HG02981 (cell line): Measurements from ENCODE around the gene PPM1L.
A peak's percentile ranks its signal among the peaks of the same experiment; 100 is the strongest.

ENCODE experiments used
- ATAC-seq: cut with Tn5 transposase; IDR thresholded peaks from one replicate; pipeline ENCODE4 v1.9.1; 2021; ENCODE audit warnings: mild to moderate bottlenecking, moderate library complexity; ENCODE audit not compliant: unreplicated experiment

Gene PPM1L

GRCh38 chr3:160921020-160921635 is 165.1 kb downstream of the PPM1L start:
- ATAC-seq, result no peak

GRCh38 chr3:160924776-160925175 is 168.7 kb downstream of the PPM1L start:
- no peak for ATAC-seq

- ATAC-seq, result no peak
These were observed 171.6 kb downstream of the PPM1L start for GRCh38 chr3:160927620-160928019.

GRCh38 chr3:160928183-160928726 is 172.2 kb downstream of the PPM1L start:
- no peak for ATAC-seq

DNA sequence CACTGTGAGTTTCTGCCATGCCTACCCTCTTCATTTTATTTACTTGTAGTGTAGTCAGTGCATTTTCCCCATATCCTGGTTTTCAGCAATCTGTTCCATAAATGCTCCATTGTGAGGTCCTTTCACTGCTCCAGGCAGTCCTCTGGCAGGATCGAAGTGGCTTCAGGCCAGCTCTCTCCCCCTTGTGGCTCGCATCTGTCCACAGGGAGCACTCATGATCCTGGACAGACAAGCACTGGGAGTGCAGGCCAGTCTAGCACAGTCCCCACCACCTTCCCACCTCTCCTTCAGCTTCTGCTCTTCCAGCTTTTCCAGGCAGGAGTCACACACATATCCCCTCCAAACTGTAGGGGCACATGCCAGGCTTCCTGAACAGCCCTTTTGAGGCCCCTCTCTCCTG is 173.6 kb downstream of the PPM1L start:
- ATAC-seq, result no peak

GRCh38 chr3:160931474-160931873 is 175.4 kb downstream of the PPM1L start:
- no peak for ATAC-seq

GRCh38 chr3:160935413-160936095 is 179.5 kb downstream of the PPM1L start:
- ATAC-seq, result no peak

GRCh38 chr3:160941885-160942494 is 186.0 kb downstream of the PPM1L start:
- ATAC-seq, result peak; percentile 89

GRCh38 chr3:160943996-160944395 is 188.0 kb downstream of the PPM1L start:
- no peak for ATAC-seq

- no peak for ATAC-seq
These were observed 189.3 kb downstream of the PPM1L start for GRCh38 chr3:160945336-160945735.

DNA sequence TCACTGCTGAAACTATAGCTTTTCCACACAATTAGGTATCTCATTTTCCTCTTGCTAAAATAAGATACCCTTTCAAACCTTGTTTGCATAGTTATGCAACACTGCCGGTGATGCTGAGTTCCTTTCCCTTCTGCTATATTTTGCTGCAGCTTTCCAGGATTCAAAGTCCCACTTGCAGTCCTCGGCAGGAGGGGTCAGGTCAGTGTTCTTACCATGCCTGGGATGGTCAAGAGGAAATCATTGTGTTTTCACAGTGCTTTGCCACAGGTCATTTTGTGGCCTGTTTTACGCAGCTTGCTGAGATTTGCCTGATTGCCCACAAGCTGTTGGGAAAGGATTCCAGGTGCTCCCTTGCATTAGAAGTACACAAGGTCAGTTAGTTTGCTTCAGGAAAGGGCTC is 192.2 kb downstream of the PPM1L start:
- no peak for ATAC-seq

GRCh38 chr3:160949460-160949859 is 193.4 kb downstream of the PPM1L start:
- ATAC-seq, result no peak

DNA sequence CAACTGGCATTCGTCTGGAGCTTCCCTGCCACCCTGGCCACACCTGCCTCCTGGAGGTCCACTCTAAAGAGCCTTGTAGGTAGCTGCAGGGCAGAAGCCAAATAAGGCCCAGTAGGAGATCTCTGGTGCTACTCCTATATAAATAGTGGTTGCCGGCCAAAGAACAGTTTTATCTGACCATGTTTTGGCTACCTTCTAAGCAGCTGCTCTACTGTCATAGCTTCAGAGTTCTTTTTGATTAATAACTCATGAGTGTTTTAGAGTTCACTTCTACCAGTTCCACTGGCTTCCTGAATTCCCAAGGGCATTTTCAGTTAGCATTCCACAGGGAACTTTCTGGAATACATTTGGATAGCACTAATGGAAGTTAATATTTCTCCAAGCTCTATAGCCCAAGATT is 194.5 kb downstream of the PPM1L start:
- no peak for ATAC-seq

DNA sequence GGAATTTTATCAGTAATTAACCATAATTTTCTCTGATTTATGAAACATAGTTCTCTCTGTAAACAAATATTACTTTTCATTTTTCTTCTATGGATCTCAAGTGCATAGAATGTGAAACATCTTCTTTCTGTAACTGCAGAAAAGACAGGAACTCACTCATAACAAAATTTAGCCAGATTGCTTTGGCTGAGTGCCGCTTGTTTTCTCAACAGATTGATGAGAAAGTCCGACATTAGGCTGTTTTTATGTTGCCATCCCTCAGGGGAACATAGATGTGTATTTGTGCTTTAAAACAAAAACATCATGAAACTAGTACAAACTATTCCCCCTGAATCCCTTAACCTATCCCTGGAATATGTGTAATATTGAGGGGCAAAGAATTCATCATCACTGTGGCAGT is 194.9 kb downstream of the PPM1L start:
- ATAC-seq, result no peak

DNA sequence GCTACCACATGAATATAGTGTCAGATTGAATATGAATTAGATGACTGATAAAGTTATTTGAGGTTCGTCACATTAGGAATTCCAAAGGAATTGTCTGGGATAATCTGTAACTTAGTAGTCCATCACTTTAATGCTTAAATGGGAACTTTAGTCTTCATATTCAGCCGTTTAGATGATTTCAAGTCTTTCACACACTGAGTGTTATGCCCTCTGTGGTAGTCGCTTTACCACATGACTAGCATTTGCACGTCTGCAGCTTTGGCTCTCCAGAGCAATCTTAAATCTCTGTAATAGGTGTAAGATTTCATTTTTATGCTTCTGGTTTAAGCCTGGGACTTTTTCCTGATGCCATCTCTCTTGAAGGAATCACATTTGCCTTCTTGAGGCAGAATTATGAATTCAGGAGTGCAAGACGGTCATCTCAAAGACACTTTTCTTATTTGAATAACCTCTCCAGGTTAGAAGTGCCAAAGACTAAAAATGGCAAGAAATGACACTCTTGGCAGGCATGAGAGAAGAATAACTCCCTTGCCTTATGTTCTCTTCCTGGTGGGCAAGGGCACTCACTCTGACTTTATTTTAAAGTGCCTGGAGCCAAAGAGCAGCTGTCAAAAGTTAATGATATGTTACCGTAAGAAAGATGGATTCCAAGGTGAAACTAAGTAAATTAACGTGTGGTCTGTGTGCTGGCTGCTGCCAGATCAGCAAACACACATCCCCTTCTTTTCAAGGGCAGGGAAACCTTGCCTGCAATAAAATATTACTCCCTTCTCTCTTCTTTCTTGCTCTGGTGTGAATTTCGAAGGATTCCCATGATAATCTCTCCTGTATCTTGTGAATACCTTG is 195.8 kb downstream of the PPM1L start:
- no peak for ATAC-seq

GRCh38 chr3:160953686-160954085 is 197.7 kb downstream of the PPM1L start:
- ATAC-seq, result no peak

DNA sequence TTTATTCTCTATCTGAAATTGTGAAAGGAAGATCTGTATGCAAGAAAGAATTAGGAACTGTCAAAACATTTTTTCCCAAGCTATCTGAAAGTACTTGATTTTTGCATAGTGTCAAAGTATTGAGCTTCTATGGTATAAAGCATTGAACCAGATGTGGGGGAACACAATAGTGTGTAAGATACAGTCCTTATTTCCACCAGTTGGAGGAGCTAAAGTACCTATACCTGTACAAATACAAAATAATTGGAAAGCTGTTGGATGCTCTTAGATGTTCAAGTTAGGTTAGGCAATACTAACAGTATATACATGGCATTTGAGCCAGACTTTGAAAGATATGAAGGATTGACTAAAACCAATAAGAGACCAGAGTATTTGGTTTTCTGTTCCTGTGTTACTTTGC is 200.8 kb downstream of the PPM1L start:
- peak; percentile 92 for ATAC-seq

- no peak for ATAC-seq
These were observed 204.5 kb downstream of the PPM1L start for GRCh38 chr3:160960568-160960967.

DNA sequence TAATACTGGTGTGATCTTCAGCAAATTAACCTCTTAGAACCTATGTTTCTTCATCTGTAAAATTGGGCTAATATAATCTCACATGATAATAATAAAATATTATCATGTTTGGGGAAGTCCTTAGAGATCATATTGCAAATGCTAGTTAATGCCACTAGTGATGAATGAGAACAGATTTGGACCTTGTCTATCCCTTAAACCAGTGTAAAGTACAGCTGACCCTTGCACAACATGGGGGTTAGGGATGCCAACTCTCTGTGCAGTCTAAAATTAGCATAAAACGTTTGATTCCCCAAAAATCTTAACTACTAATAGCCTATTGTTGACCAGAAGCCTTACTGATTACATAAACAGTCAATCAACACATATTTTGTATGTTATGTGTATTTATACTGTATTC is 207.9 kb downstream of the PPM1L start:
- no peak for ATAC-seq

DNA sequence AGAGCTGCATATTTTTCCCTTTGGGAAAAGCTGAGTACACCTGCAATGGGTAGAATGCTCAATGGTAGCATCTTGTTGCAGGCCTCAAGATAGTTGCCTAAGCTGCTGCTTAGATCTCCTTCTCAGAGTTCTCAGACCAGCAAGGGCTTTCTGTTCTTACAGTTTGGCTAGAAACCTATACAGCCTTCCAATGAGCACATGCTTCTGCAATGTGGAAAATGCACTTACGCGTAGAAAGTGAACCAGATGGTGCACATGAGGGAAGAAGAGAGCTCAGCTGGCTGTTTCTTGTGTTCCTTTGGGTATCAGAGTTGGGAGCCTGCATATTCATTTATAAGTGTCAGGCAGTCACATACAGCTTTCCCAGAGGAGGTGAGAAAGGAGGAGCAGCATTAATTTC is 212.7 kb downstream of the PPM1L start:
- ATAC-seq, result no peak
